IMR-90 (cell line): ENCODE data around the gene IL1RAPL1.

Experiments used
- RAD21 ChIP-seq: IDR thresholded peaks from 2 replicates; pipeline ENCODE4 v1.6.1; 2012; ENCODE audit warnings: low read length, improper control_type of control experiment
- TF ChIP-seq, protein P1 (sequence below): conservative IDR thresholded peaks from 2 replicates; pipeline ENCODE4 v1.5.1; 2012; ENCODE audit warnings: mild to moderate bottlenecking, low read depth, low read length, improper control_type of control experiment

DNA sequence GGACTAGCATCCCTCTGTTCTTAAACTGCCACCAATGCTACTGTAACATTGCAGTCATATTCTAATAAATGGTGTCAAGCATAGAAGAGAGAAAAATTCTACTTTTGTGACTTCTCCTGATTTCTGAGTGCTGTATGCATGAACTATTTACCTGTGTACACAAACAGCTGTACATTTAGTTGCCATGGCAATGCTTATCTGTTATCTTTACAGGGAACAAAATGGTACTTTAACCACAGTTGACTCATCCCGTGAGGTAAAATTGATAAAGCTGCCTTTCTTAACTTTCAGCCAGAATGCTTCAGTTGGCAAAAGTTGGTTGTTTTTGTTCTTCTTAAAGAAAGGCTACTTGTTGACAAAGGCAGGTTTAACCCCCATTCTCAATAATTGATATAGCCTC lies 1040.6 kb downstream of the IL1RAPL1 start:
- no peak for TF ChIP-seq RAD21
- TF ChIP-seq, protein P1, sequence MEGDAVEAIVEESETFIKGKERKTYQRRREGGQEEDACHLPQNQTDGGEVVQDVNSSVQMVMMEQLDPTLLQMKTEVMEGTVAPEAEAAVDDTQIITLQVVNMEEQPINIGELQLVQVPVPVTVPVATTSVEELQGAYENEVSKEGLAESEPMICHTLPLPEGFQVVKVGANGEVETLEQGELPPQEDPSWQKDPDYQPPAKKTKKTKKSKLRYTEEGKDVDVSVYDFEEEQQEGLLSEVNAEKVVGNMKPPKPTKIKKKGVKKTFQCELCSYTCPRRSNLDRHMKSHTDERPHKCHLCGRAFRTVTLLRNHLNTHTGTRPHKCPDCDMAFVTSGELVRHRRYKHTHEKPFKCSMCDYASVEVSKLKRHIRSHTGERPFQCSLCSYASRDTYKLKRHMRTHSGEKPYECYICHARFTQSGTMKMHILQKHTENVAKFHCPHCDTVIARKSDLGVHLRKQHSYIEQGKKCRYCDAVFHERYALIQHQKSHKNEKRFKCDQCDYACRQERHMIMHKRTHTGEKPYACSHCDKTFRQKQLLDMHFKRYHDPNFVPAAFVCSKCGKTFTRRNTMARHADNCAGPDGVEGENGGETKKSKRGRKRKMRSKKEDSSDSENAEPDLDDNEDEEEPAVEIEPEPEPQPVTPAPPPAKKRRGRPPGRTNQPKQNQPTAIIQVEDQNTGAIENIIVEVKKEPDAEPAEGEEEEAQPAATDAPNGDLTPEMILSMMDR, result no peak
